ENCODE results near the gene PLIN5.

Gene PLIN5

GRCh38 chr19:4559569-4559968 is 24.5 kb upstream of the PLIN5 start, which contains the start of gene SEMA6B:
Gene SEMA6B, minus strand, starts transcription at chr19:4559684. Its CDS starts 1,227 bp downstream, at chr19:4558457.
- DNase-seq, result no peak

GRCh38 chr19:4557971-4558941 is 23.2 kb upstream of the PLIN5 start:
- H3K36me3 Mint-ChIP-seq (ENCODE audit: low read depth), result peaks cover 25% of the 10 kb centered on the region
- DNase-seq, result peak; percentile 82
- no peak overlapping the region for H3K4me3 Mint-ChIP-seq
- peaks cover 8% of the 10 kb centered on the region for H3K27me3 Mint-ChIP-seq (ENCODE audit: low read depth, poor library complexity)
- H3K9me3 Mint-ChIP-seq, result no peaks in the 10 kb centered on the region
- H3K27ac Mint-ChIP-seq, result no peak overlapping the region
- peak; percentile 100 for TF ChIP-seq CTCF (IDR thresholded peaks at IDR 0.05)
- peaks cover 5% of the 10 kb centered on the region for H3K4me1 Mint-ChIP-seq

More at GRCh38 chr19:4559569-4559968, 24.5 kb upstream of the PLIN5 start, which contains the start of gene SEMA6B:
- Mint-ChIP-seq H3K27me3 (ENCODE audit: low read depth, poor library complexity) (peaks cover 11% of the 10 kb centered on the region), H3K4me1 (peaks cover 8% of the 10 kb centered on the region), H3K27ac (no peak within 1 kb of the TSS), H3K36me3 (ENCODE audit: low read depth) (peaks cover 11% of the 10 kb centered on the region), H3K4me3 (no peak within 1 kb of the TSS), H3K9me3 (no peaks in the 10 kb centered on the region)
- no peak for TF ChIP-seq CTCF (IDR thresholded peaks at IDR 0.05)

- DNase-seq, result peak; percentile 36
- no peak overlapping the region for H3K27ac Mint-ChIP-seq
- H3K4me3 Mint-ChIP-seq, result no peak overlapping the region
These were observed 22.3 kb upstream of the PLIN5 start for GRCh38 chr19:4557144-4557970.

GRCh38 chr19:4556597-4557127 is 21.6 kb upstream of the PLIN5 start:
- H3K36me3 Mint-ChIP-seq (ENCODE audit: low read depth), result peaks cover 39% of the 10 kb centered on the region
- no peak overlapping the region for H3K27ac Mint-ChIP-seq
- H3K27me3 Mint-ChIP-seq (ENCODE audit: low read depth, poor library complexity), result peaks cover 7% of the 10 kb centered on the region
- H3K9me3 Mint-ChIP-seq, result no peaks in the 10 kb centered on the region
- no peaks in the 10 kb centered on the region for H3K4me1 Mint-ChIP-seq
- no peak for TF ChIP-seq CTCF (IDR thresholded peaks at IDR 0.05)
- peak; percentile 62 for DNase-seq
- H3K4me3 Mint-ChIP-seq, result no peak overlapping the region

More at GRCh38 chr19:4557144-4557970, 22.3 kb upstream of the PLIN5 start:
- H3K9me3 Mint-ChIP-seq, result no peaks in the 10 kb centered on the region
- TF ChIP-seq CTCF (IDR thresholded peaks at IDR 0.05), result no peak
- H3K36me3 Mint-ChIP-seq (ENCODE audit: low read depth), result peaks cover 32% of the 10 kb centered on the region
- H3K4me1 Mint-ChIP-seq, result peaks cover 5% of the 10 kb centered on the region
- H3K27me3 Mint-ChIP-seq (ENCODE audit: low read depth, poor library complexity), result peaks cover 7% of the 10 kb centered on the region

GRCh38 chr19:4555657-4556561 is 20.9 kb upstream of the PLIN5 start:
- no peak overlapping the region for H3K4me3 Mint-ChIP-seq
- H3K27me3 Mint-ChIP-seq (ENCODE audit: low read depth, poor library complexity), result peaks cover 7% of the 10 kb centered on the region
- peak overlapping the region; percentile 57 for H3K27ac Mint-ChIP-seq
- no peaks in the 10 kb centered on the region for H3K4me1 Mint-ChIP-seq
- no peak for TF ChIP-seq CTCF (IDR thresholded peaks at IDR 0.05)
- H3K9me3 Mint-ChIP-seq, result no peaks in the 10 kb centered on the region
- H3K36me3 Mint-ChIP-seq (ENCODE audit: low read depth), result peaks cover 40% of the 10 kb centered on the region
- DNase-seq, result peak; percentile 31
